ENCODE measurements around the gene VAMP8. TPM values are rescaled to one million over a fixed set of nuclear protein-coding genes. Genes with fewer than 3 reads are reported as not detected.

The VAMP8 gene
- total RNA-seq: 8.5 TPM

GRCh38 chr2:85577386-85578242 lies at the start of gene VAMP8:
TSS of gene VAMP8 (plus strand) at chr2:85577586. CDS start at chr2:85577647, 61 bp downstream.

GRCh38 chr2:85538507-85539360 lies 38.7 kb upstream of the VAMP8 start, which contains the start of gene MAT2A:
TSS of gene MAT2A (plus strand) at chr2:85539168. CDS start at chr2:85539288, 120 bp downstream.

GRCh38 chr2:85561280-85562212 lies 15.8 kb upstream of the VAMP8 start, which contains the start of gene GGCX:
TSS of gene GGCX (minus strand) at chr2:85561493. CDS start at chr2:85561428, 65 bp downstream.

GRCh38 chr2:85584354-85584856 lies 7.0 kb downstream of the VAMP8 start, which contains the start of gene VAMP5:
TSS of gene VAMP5 (plus strand) at chr2:85584431. CDS start at chr2:85584491, 60 bp downstream.

GRCh38 chr2:85595301-85596025 lies 18.1 kb downstream of the VAMP8 start, which contains the start of gene RNF181:
TSS of gene RNF181 (plus strand) at chr2:85595745. CDS start at chr2:85595764, 19 bp downstream.

GRCh38 chr2:85602476-85603234 lies 25.3 kb downstream of the VAMP8 start, which contains the start of gene TMEM150A:
TSS of gene TMEM150A (minus strand) at chr2:85602698. CDS start at chr2:85601948, 750 bp downstream.

GRCh38 chr2:85611705-85612587 lies 34.6 kb downstream of the VAMP8 start, which contains the start of gene C2orf68:
TSS of gene C2orf68 (minus strand) at chr2:85612066. CDS start at chr2:85611984, 82 bp downstream.

Other genes starting within 250 kb of the VAMP8 start
- 86.6 TPM for gene TGOLN2, start 249.6 kb upstream of the VAMP8 start, total RNA-seq
- 23.0 TPM for gene RETSAT, start 223.1 kb upstream of the VAMP8 start, total RNA-seq
- 28.5 TPM for gene ELMOD3, start 222.8 kb upstream of the VAMP8 start, total RNA-seq
- 27.8 TPM for gene CAPG, start 167.2 kb upstream of the VAMP8 start, total RNA-seq
- not detected for gene SH2D6, start 158.9 kb upstream of the VAMP8 start, total RNA-seq
- 165 TPM for gene MAT2A, start 38.4 kb upstream of the VAMP8 start, total RNA-seq
- gene GGCX, start 16.1 kb upstream of the VAMP8 start, total RNA-seq: 48.6 TPM
- gene VAMP5, start 6.8 kb downstream of the VAMP8 start, total RNA-seq: 10.7 TPM
- 67.1 TPM for gene RNF181, start 18.2 kb downstream of the VAMP8 start, total RNA-seq
- gene TMEM150A, start 25.1 kb downstream of the VAMP8 start, total RNA-seq: 4.0 TPM
- 27.0 TPM for gene C2orf68, start 34.5 kb downstream of the VAMP8 start, total RNA-seq
- gene USP39, start 38.6 kb downstream of the VAMP8 start, total RNA-seq: 55.5 TPM
- gene SFTPB, start 90.6 kb downstream of the VAMP8 start, total RNA-seq: not detected
- gene GNLY, start 116.8 kb downstream of the VAMP8 start, total RNA-seq: 0.27 TPM
- gene ATOH8, start 176.4 kb downstream of the VAMP8 start, total RNA-seq: 17.6 TPM

All from camera-type eye (tissue), 1 donor.